Measurements from ENCODE around the gene GAB1.

The GAB1 gene

GRCh38 chr4:143488687-143489086, 152.0 kb downstream of the GAB1 start:
- ATAC-seq: no peak
- TF ChIP-seq TCF4 (CRISPR knock-in tag; IDR thresholded peaks at IDR 0.05; ENCODE audit: borderline replicate concordance) (no peak), CSRNP3 (CRISPR knock-in tag; IDR thresholded peaks at IDR 0.05) (no peak), CSDC2 (CRISPR knock-in tag; IDR thresholded peaks at IDR 0.05) (no peak), ZC3H10 (CRISPR knock-in tag; IDR thresholded peaks at IDR 0.05) (no peak), OSR1 (CRISPR knock-in tag; IDR thresholded peaks at IDR 0.05) (no peak), GLIS3 (CRISPR knock-in tag; IDR thresholded peaks at IDR 0.05) (no peak), TSHZ2 (CRISPR knock-in tag; IDR thresholded peaks at IDR 0.05) (no peak), BACH2 (CRISPR knock-in tag; IDR thresholded peaks at IDR 0.05; ENCODE audit: borderline replicate concordance) (no peak)
- TF ChIP-seq, protein P1, sequence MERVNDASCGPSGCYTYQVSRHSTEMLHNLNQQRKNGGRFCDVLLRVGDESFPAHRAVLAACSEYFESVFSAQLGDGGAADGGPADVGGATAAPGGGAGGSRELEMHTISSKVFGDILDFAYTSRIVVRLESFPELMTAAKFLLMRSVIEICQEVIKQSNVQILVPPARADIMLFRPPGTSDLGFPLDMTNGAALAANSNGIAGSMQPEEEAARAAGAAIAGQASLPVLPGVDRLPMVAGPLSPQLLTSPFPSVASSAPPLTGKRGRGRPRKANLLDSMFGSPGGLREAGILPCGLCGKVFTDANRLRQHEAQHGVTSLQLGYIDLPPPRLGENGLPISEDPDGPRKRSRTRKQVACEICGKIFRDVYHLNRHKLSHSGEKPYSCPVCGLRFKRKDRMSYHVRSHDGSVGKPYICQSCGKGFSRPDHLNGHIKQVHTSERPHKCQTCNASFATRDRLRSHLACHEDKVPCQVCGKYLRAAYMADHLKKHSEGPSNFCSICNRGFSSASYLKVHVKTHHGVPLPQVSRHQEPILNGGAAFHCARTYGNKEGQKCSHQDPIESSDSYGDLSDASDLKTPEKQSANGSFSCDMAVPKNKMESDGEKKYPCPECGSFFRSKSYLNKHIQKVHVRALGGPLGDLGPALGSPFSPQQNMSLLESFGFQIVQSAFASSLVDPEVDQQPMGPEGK (CRISPR knock-in tag; IDR thresholded peaks at IDR 0.05; ENCODE audit: borderline replicate concordance): no peak
- TF ChIP-seq, protein P2, sequence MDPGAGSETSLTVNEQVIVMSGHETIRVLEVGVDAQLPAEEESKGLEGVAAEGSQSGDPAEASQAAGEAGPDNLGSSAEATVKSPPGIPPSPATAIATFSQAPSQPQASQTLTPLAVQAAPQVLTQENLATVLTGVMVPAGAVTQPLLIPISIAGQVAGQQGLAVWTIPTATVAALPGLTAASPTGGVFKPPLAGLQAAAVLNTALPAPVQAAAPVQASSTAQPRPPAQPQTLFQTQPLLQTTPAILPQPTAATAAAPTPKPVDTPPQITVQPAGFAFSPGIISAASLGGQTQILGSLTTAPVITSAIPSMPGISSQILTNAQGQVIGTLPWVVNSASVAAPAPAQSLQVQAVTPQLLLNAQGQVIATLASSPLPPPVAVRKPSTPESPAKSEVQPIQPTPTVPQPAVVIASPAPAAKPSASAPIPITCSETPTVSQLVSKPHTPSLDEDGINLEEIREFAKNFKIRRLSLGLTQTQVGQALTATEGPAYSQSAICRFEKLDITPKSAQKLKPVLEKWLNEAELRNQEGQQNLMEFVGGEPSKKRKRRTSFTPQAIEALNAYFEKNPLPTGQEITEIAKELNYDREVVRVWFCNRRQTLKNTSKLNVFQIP (CRISPR knock-in tag; IDR thresholded peaks at IDR 0.05; ENCODE audit: borderline replicate concordance, low read depth): no peak

- ATAC-seq: no peak
- no peak for TF ChIP-seq ZFP30 (CRISPR knock-in tag; IDR thresholded peaks at IDR 0.05)
- TF ChIP-seq BACH2 (CRISPR knock-in tag; IDR thresholded peaks at IDR 0.05; ENCODE audit: borderline replicate concordance): no peak
- no peak for TF ChIP-seq RARB (CRISPR knock-in tag; IDR thresholded peaks at IDR 0.05)
- TF ChIP-seq ESRRG (CRISPR knock-in tag; IDR thresholded peaks at IDR 0.05): no peak
- no peak for TF ChIP-seq TSHZ2 (CRISPR knock-in tag; IDR thresholded peaks at IDR 0.05)
- TF ChIP-seq, protein P1 (CRISPR knock-in tag; IDR thresholded peaks at IDR 0.05; ENCODE audit: borderline replicate concordance): no peak
- no peak for TF ChIP-seq ISL1 (CRISPR knock-in tag; IDR thresholded peaks at IDR 0.05)
- TF ChIP-seq GLIS3 (CRISPR knock-in tag; IDR thresholded peaks at IDR 0.05): no peak
- TF ChIP-seq, protein P3, sequence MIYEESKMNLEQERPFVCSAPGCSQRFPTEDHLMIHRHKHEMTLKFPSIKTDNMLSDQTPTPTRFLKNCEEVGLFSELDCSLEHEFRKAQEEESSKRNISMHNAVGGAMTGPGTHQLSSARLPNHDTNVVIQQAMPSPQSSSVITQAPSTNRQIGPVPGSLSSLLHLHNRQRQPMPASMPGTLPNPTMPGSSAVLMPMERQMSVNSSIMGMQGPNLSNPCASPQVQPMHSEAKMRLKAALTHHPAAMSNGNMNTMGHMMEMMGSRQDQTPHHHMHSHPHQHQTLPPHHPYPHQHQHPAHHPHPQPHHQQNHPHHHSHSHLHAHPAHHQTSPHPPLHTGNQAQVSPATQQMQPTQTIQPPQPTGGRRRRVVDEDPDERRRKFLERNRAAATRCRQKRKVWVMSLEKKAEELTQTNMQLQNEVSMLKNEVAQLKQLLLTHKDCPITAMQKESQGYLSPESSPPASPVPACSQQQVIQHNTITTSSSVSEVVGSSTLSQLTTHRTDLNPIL (CRISPR knock-in tag; IDR thresholded peaks at IDR 0.05; ENCODE audit: low read depth): no peak
- no peak for TF ChIP-seq ARNTL (CRISPR knock-in tag; IDR thresholded peaks at IDR 0.05; ENCODE audit: borderline replicate concordance, low read depth)
- TF ChIP-seq PPARA (CRISPR knock-in tag; IDR thresholded peaks at IDR 0.05; ENCODE audit: borderline replicate concordance): no peak
These were observed 152.4 kb downstream of the GAB1 start for GRCh38 chr4:143489106-143489505.
